Stromal cell of bone marrow (primary cell): ENCODE results near the gene SLC5A5.
A peak's percentile ranks its signal among the peaks of the same experiment; 100 is the strongest.

Experiments used
- DNase-seq: peaks from one replicate; pipeline ENCODE4 v3.0.0-alpha.2; 2012; ENCODE audit warnings: low read depth

SLC5A5 gene

DNA sequence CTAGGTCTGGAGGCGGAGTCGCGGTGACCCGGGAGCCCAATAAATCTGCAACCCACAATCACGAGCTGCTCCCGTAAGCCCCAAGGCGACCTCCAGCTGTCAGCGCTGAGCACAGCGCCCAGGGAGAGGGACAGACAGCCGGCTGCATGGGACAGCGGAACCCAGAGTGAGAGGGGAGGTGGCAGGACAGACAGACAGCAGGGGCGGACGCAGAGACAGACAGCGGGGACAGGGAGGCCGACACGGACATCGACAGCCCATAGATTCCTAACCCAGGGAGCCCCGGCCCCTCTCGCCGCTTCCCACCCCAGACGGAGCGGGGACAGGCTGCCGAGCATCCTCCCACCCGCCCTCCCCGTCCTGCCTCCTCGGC is at the start of gene SLC5A5:
Gene SLC5A5, plus strand, starts transcription at position 68 of the 373 bp plus-strand sequence. CDS start 375 bp downstream, outside the sequence.
- no peak for DNase-seq

DNA sequence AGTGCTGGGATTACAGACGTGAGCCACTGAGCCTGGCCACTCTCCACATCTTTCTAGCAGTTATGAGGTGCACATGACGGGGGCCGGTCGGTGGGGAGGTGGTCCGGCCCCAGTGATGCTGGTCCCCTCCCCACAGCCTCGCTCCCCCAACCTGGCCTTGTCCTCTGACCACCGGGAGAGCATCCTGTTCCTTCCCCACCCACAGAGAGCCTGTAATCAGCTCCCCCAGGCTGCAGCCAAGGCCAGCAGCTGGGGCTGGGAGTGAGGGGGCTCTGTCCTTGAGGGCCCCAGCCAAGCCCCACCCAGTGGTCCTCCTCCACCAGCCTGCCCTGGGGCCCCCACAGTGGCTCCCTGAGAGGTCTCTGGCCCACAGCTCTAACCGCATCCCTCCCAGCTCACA is 47.4 kb upstream of the SLC5A5 start:
- DNase-seq = no peak

DNA sequence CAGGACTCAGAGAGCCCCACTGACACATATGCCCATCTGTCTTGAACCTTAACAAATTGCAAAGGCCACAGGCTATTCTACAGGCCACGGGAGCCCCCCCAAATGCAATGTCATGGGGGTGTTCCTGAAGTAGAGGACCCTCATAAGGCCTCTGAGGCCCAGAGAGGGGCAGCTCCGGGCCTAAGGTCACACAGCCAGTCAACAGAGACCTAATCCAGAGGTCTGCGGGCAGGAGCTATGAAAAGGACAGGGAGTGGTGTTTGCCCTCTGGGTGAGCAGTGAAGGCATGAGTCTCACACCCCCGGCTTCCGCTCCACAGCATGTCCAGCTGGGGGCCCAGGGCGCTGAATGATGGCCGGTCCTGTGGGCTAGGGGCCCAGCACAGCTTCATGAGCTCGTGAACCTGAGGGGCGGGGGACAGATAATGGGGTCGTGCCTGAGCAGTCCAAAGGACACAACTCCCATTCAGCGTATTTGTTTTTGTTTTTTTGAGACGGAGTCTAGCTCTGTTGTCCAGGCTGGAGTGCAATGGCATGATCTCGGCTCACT is 45.2 kb upstream of the SLC5A5 start:
- no peak for DNase-seq

DNA sequence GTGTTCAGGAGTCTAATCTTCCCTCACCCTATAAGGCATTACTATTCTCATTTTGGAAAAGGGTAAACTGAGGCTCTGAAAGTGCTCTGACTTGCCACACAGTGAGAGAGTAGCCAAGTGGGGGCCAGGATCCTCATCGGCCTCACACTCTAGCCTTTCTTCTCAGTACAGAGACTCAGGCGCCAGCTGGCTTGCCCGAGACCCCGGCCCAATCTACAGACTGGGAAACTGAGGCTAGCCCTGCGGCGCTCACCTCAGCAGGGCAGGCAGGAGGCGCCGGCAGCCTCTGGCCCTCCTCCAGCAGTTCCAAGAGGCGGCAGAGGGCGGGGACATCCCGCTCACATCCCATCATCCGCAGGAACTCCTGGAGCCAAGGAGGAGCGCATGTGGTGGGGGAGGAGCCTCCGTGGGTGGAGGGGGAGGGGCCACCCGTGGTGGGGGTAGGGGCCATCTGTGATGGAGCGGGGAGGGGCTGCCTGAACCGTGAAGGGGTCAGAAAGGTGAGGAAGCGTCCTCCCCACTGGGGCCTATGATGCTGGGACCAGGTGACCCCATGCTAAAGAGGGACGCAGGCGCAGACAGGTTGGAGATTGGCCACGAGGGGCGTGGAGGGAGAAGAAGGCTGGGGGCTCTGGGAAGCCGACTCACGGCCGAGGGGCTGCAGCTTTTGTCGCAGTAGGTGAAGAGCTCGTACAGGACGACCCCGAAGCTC is 41.7 kb upstream of the SLC5A5 start:
- DNase-seq = no peak

DNA sequence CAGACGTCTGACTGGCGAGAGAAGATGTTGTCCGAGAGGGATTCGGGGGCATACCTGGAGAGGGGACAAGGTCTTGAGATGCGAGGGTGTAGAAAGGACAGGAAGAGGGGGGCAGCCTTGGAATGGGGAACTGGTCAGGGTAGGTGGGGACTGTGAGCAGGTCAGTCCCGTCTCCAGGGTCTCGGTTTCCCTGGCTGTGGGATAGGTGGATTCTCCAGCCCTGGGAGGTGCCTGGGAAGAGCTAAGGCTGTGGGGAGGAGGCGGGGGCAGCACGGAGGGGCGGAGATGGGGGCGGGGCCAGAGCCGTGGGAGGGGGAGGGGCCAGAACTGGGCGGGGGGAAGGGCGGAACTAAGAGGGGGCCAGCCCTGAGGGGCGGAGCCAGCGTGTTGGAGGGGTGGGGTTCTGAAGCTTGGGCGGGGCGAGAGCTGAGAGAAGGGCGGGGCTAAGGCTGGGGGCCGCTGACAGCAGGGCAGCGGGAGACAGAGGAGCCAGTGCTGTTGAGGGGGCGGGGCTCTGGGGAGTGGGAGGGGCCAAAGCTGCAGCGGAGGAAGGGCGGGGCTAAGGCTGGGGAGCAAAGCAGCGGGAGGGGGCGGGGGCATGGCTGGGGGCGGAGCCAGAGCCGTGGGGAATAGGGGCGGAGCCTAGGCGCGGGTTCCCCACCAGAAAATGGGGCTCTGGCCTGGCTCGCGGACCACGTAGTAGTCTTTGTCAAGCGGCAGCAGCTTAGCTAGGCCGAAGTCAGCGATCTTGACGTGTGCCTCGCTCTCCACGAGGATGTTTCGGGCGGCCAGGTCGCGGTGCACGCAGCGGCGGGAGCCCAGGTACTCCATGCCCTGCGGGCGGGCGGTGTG is 41.0 kb upstream of the SLC5A5 start:
- no peak for DNase-seq

DNA sequence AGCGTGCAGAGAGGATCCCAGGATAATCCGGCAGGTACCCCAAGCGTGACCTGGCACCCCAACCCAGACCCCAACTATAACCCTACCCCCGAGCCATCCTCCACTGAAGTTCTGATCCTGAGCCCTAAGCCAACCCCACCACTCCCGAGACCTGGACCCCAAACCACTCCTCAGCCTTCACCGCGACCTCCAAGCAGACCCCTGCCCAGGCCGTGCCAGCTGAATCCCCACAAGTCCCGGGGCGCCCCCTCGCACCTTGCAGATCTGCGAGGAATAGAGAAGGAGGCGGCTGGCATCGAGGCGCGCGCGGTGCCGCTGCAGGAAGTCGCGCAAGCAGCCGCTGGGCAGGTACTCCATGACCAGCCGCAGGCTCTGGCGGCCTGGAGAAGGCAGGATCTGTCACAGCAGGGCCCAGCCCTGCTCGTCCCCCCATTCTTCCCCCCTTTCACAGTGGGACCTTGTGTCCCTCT is 40.3 kb upstream of the SLC5A5 start:
- no peak for DNase-seq

DNA sequence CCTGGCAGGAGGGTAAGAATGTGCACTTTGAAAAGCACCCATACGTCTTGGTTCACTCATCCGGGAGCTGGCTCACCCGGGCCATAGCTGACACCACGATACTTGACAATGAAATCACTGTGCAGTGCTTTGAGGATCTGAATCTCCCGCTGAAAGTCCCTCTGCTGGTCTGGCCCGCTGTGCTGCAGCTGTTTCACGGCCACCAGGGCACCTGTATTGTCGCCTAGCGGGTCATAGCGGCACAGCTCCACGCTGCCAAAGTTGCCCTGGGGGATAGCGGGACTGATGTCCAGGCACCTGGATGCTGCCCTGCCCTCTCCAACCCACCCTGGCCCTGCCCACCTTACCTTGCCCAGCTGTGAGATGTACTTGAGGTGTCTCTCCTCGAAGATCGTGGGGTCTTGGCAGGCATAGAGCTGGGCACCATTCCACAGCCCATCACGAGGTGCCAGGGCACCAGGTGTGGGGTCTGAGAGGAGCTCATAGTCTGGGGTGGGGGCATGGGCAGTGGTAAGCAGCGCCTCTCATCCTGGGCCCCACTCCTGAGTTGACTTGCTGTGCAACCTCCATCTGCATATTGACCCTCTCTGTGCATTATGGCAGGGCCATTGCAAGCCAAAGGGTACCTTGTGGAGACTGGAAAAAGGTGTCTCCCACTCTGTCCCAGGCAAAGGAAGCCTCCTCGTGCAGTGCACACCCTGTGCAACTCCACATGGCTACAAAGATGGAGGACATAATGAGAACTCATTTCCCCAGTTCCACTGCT is 39.1 kb upstream of the SLC5A5 start:
- no peak for DNase-seq

DNA sequence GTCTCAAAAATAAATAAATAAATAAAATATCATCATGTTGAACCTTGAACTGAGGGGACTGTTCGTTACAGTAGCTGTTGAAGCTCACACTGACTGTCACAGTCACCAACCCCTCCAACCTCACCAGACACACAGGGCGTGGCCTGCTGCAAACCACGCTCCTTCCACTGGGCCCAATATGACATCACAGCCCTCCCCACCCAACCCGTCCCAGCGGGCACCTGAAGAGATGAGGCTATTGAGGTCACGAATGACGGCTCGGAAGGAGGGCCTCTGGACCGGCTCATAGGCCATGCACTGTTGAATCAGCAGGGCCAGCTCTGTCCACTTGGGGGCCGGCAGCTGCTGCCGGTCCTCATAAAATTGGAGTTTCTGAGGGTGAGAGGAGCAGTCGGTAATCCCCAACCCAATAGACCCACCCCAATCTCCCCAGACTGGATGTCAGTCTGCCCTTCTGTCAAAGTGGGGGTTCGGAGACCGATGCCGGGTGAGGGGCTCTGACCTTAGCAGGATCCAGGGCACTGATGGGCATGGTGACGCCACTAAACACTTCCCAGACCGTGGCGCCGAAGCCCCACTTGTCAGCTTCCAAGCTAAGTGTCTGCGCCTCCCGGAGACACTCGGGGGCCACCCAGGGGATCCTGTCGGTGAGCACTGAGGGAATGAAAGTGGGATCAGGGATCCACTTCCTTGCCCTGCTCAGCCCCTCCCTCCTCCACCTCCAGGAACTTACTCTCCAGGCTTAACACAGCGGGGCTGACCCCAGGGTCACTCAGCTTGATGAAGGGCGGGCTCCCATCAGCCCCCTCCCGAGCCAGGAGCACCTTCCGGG is 37.2 kb upstream of the SLC5A5 start:
- DNase-seq = no peak

DNA sequence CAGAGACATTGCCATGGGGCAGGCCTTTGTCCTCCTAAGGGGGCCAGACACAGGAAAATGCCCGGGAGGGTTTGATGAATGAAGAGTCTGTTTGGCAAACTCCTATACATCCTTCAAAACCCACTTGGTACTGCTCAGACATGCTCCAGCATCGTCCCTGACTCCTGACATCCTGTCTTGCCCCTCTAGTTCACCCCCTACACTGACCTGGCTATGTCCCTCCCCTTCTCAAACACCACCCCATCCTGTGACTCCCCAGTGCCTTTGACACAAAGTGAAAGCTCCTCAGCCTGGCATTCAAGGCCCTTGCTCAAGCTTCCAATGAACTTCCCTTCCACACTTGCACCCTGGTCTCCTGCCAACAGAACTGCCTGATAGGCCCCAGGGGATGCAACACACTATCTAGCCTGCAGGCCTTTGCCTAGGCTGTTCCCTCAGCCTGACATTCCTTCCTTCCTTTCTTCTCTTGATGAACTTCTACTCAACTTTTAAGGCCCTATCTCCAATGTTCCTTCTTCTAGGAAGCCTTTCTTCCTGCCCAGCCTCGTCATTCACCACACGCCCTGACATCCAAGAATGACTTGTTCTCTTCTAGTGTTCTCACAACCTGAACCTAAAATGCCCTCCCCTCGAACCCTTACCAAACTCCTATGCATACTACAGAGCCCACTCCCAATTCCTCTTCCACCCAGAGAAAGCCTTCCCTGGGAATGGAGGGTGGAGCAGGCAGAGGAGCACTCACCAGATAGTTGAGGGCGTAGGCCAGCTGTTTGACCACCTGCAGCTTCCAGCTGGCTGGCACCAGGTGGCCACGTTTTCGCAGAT is 36.4 kb upstream of the SLC5A5 start:
- DNase-seq = no peak

DNA sequence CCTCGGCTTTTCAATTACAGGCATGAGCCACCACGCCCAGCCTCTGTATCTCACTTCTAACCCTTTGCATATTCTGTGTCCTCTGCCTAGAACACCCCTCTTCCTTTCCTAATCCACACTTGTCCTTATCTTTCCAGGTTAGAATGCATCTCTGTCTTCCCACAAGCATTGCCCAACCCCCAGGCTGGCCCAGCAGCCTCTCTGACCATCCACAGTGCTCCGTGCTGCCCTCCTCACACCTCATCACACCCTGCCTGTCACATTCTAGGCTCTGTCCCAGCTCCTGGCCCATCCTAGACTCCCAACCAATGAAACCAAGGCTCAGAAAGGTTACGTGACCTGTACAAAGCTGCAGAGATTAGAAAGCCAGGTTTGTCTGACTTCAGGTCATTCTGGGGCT is 35.2 kb upstream of the SLC5A5 start:
- no peak for DNase-seq

DNA sequence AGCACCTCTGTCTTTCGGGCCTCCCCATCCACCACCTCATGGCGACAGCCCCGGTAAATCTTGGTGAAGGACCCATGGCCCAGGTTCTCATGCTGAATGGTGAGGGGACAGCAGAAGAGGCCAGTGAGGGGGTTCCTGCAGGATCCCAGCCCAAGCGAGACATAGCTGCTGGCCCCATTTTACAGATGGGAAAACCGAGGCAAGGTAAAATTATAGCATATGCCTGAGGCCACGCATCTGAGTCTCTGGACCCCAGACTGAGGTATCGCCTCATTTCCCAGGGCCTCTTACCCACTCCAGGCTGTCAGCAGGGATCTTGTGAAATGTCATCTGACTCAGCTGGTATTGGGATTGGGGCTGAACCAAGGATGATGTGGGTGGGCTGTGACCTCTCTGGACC is 33.8 kb upstream of the SLC5A5 start:
- no peak for DNase-seq

DNA sequence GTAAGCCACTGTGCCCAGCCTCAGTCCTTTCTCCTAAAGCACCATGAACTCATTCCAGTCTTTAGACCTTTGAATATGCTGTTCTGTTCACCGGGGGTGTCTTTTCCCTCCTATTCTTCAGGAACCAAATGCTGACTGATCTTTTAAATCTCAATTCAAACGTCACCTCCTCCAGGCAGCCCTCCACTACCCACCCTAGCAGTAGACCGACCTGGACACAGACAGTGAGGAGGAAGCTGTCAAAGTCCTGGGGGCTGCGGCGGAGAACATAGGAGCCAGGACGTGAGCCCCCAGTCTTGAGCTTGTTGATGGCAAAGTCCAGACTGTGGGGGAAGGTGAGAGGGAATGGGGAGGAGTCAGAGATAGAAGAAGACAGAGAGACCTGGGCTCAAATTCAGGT is 31.7 kb upstream of the SLC5A5 start:
- DNase-seq = no peak

DNA sequence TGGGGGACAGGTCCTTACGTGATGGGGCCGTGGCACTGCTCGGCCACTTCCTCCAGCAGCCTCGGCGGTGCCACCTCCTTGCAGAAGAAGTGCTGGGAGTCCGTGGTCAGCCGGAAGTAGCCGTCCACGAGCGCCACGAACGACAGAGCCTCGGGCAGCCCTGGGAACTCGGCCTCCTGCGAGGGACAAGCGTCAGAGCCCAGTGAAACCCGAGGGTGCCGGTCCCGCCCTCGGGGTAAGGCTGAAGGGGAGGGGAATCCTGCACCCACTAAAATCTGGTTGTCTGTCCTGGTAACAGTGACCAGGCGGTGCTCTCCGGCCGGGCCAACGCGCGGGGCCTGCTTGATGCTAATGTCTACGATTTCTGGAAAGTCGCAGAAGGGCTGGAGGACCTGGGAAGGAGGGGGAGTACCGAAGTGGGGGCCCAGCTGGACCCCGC is 30.4 kb upstream of the SLC5A5 start:
- no peak for DNase-seq

DNA sequence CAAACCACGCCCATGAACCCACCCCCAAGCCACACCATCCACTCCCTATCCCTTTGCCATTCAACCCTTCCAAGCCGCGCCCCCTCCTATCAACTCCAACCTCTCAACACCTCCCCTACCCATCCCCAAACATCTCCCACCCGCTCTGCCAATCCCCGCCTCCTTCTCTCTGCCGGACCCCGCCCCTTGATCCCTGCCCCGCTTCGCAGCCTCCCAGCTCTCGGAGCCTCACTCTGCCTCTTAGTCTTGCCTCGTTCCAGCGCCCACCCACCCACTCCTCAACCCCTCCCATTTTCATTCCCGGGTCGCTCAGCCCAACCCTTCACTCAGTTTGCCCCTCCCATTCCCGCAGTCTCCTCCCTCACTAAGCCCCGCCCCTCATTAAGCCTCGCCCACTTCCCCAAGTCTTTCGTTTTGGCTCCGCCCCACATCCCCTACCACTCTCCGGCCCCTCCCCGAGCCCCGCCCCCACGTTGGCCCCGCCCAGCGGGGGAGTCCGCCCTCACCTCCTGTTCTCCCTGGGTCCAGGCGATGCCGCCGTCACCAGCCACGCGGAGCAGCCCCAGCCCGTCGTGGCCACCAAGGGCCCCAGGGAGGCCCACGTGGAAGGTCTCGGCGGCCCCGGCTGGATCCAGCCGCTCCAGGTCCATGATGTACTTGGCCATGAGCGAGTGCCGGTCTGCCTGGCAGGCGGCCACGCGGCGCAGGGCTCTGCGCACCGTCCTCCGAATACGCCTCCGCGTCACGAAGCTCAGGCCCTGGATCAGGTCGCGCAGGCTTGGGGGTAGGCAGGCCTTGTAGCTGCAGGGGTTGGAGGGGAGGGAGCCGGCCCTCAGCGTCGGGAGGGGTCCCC is 29.7 kb upstream of the SLC5A5 start:
- peak; percentile 31 for DNase-seq

DNA sequence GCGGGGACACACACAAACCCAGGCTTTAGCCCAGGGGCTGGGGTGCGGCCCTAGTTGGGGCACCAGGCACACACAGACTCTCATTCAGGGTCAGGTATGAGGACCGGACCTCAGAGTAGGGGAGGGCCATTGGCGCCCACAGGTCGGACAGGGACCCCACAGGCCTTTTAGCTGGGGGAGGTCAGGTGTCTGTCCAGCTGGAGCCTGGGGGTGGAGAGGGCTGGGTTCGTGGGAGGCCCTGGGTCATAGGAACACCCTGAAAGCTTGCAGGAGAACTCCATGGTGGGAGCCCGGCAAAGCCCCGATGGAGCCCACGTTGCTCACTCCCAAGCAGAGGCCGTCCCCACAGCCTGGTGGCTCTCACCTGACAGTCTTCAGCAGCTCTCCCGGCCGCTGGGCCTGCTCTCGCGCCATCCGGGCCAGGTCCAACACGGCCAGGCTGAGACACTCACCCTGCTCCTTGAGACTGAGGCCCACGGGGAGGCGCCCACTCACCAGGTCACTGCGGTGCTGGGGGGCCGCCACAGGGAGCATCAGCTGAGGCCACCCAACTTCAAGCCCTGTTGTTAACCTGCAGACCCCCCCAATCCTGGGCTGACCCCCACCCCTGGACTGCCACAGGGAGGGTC is 29.0 kb upstream of the SLC5A5 start:
- no peak for DNase-seq

DNA sequence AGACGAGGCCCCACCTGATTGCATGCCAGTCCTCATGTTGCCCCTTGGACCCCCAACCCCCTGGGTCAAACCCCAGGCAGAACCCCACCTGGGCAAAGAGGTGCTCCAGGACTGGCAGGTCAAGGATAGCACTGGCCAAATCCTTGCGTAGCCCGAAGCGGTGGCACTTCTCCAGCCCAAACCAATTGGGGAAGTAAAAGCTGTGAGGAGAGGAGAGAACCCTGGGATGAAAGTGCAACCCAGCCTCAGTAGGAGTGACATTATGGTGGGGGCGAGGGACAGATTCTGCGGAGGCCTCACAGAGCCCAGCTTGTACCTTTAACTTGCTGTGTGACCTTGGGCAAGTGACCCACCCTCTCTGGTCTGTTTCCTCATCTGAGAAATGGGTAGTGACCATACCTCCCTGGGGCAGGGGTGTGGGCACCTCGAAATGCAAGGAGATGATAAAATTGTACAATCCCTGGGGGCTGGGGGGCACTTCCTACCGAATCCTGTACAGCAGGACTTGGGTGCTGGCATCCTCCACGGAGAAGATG is 28.4 kb upstream of the SLC5A5 start:
- no peak for DNase-seq

DNA sequence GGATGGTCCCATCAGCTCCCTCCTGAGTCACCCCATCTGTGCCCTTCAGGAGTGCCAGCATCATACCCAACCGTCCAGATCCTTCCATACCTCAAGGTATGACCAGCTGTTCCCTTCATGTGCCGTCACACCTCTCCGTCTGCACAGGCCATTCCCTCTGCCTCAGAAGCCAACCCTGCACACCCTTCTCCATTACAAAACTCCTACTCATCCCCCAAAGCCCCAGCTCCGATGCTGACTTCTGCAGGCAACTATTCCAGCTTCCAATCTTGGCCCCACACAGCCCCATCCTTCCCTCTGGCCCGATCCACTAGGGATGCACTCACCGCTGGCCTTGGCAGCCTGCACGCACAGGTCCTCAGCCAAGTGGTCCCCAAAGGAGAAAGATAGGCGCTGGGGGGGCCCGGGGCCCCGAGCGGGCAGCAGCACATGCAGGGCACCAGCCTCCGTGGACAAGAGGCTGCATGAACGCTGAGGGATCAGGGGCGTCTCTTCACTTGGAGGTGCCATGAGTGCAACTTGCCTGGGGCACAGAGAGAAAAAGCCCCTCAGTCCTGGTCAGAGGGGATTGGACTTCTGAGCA is 27.7 kb upstream of the SLC5A5 start:
- no peak for DNase-seq

DNA sequence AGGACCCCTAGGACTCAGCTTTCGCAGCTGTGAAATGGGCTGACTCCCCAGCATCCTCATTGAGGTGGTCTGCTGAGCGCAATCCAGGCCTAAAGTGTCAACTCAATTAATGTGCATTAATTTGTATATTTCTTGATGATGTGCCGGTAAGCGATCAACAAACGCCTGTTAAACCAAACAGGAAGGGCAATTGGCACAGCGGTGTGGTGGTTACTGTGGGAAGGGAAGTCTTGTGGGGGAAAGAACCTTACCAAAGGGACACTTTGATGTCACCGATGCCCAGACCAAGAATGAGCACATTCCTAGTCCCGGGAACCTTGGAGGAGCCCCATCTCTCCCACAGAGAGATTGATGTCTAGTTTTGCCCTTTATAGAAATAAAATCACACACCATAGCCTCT is 25.6 kb upstream of the SLC5A5 start:
- no peak for DNase-seq
